SK-N-SH treated with all-trans-retinoic acid at 6 μM for 48 hours (cell line): ENCODE data around the gene FPR3.

Experiments
- ATAC-seq: fragments of 200-7000 bp; cut with Tn5 transposase; 3 replicates; pipeline ENCODE4 v1.9.1; 2020; ENCODE audit warnings: mild to moderate bottlenecking, moderate library complexity
- ARNTL ChIP-seq: fragments of 450-650 bp; formaldehyde crosslinking; IDR thresholded peaks from 2 replicates; pipeline ENCODE4 v1.5.0; 2020; ENCODE audit warnings: low read depth, mild to moderate bottlenecking, moderate library complexity, borderline replicate concordance
- BACH2 ChIP-seq: fragments of 250-450 bp; sonication (Bioruptor Pico); IDR thresholded peaks from 2 replicates; pipeline ENCODE4 v1.9.0; 2021; ENCODE audit warnings: mild to moderate bottlenecking, borderline replicate concordance
- CREB5 ChIP-seq: fragments of 250-450 bp; sonication (Bioruptor Pico); IDR thresholded peaks from 2 replicates; pipeline ENCODE4 v1.5.1; 2020; ENCODE audit warnings: low read depth, mild to moderate bottlenecking, moderate library complexity
- CSDC2 ChIP-seq: fragments of 250-450 bp; sonication (Bioruptor Pico); IDR thresholded peaks from 2 replicates; pipeline ENCODE4 v1.5.0; 2020; ENCODE audit warnings: mild to moderate bottlenecking, moderate library complexity
- CSRNP3 ChIP-seq: fragments of 250-450 bp; sonication (Bioruptor Pico); IDR thresholded peaks from 2 replicates; pipeline ENCODE4 v1.5.1; 2021; ENCODE audit warnings: mild to moderate bottlenecking, moderate library complexity
- ESRRG ChIP-seq: fragments of 250-450 bp; sonication (Bioruptor Pico); IDR thresholded peaks from 2 replicates; pipeline ENCODE4 v1.6.1; 2021; ENCODE audit warnings: mild to moderate bottlenecking
- GLIS3 ChIP-seq: fragments of 250-450 bp; sonication (Bioruptor Pico); IDR thresholded peaks from 2 replicates; pipeline ENCODE4 v1.5.0; 2020; ENCODE audit warnings: mild to moderate bottlenecking, moderate library complexity
- ISL1 ChIP-seq: fragments of 250-450 bp; sonication (Bioruptor Pico); IDR thresholded peaks from 2 replicates; pipeline ENCODE4 v2.1.2; 2022; ENCODE audit warnings: mild to moderate bottlenecking, moderate library complexity
- OSR1 ChIP-seq: fragments of 250-450 bp; sonication (Bioruptor Pico); IDR thresholded peaks from 2 replicates; pipeline ENCODE4 v1.8.0; 2022; ENCODE audit warnings: moderate library complexity, mild to moderate bottlenecking, inconsistent platforms
- PATZ1 ChIP-seq: fragments of 250-450 bp; sonication (Bioruptor Pico); IDR thresholded peaks from 2 replicates; pipeline ENCODE4 v1.8.0; 2020; ENCODE audit warnings: mild to moderate bottlenecking, moderate library complexity, borderline replicate concordance
- POU6F1 ChIP-seq: fragments of 250-450 bp; sonication (Bioruptor Pico); IDR thresholded peaks from 2 replicates; pipeline ENCODE4 v1.8.0; 2021; ENCODE audit warnings: low read depth, mild to moderate bottlenecking, moderate library complexity, borderline replicate concordance
- RARB ChIP-seq: fragments of 250-450 bp; sonication (Bioruptor Pico); IDR thresholded peaks from 2 replicates; pipeline ENCODE4 v1.8.0; 2021; ENCODE audit warnings: mild to moderate bottlenecking, moderate library complexity
- SNAI2 ChIP-seq: fragments of 250-450 bp; sonication (Bioruptor Pico); IDR thresholded peaks from 2 replicates; pipeline ENCODE4 v1.5.0; 2020; ENCODE audit warnings: mild to moderate bottlenecking, moderate library complexity
- TCF4 ChIP-seq: fragments of 250-450 bp; sonication (Bioruptor Pico); IDR thresholded peaks from 2 replicates; pipeline ENCODE4 v1.8.0; 2021; ENCODE audit warnings: mild to moderate bottlenecking, moderate library complexity, borderline replicate concordance
- TOX ChIP-seq: fragments of 250-450 bp; sonication (Bioruptor Pico); IDR thresholded peaks from 2 replicates; pipeline ENCODE4 v1.8.0; 2021; ENCODE audit warnings: mild to moderate bottlenecking, moderate library complexity, borderline replicate concordance
- TSHZ2 ChIP-seq: fragments of 250-450 bp; sonication (Bioruptor Pico); IDR thresholded peaks from 2 replicates; pipeline ENCODE4 v1.5.0; 2020; ENCODE audit warnings: mild to moderate bottlenecking, moderate library complexity
- ZFP3 ChIP-seq: fragments of 250-450 bp; sonication (Bioruptor Pico); IDR thresholded peaks from 2 replicates; pipeline ENCODE4 v1.5.0; 2020; ENCODE audit warnings: mild to moderate bottlenecking, moderate library complexity
- ZFP30 ChIP-seq: fragments of 450-650 bp; formaldehyde crosslinking; IDR thresholded peaks from 2 replicates; pipeline ENCODE4 v1.5.0; 2022; ENCODE audit warnings: mild to moderate bottlenecking, moderate library complexity
- ZNF565 ChIP-seq: fragments of 450-650 bp; formaldehyde crosslinking; conservative IDR thresholded peaks from 2 replicates; pipeline ENCODE4 v1.5.0; 2020; ENCODE audit warnings: low read depth, mild to moderate bottlenecking, moderate library complexity
- ZNF70 ChIP-seq: fragments of 450-650 bp; formaldehyde crosslinking; IDR thresholded peaks from 2 replicates; pipeline ENCODE4 v1.5.0; 2020; ENCODE audit warnings: mild to moderate bottlenecking, moderate library complexity
- ZNF8 ChIP-seq: fragments of 450-650 bp; formaldehyde crosslinking; IDR thresholded peaks from 2 replicates; pipeline ENCODE4 v1.5.0; 2020; ENCODE audit warnings: mild to moderate bottlenecking, moderate library complexity

The FPR3 gene

GRCh38 chr19:51794885-51795490, at the start of gene FPR3:
Gene FPR3 (plus strand): TSS chr19:51795157. CDS start chr19:51823749, 28,592 bp downstream.
- no peak for ATAC-seq
- no peak for TF ChIP-seq TCF4
- no peak for TF ChIP-seq ZNF8 (CRISPR knock-in tag)
- no peak for TF ChIP-seq TSHZ2 (CRISPR knock-in tag)
- TF ChIP-seq CSDC2 (CRISPR knock-in tag): no peak
- no peak for TF ChIP-seq POU6F1 (CRISPR knock-in tag)
- TF ChIP-seq OSR1 (CRISPR knock-in tag): no peak
- no peak for TF ChIP-seq PATZ1 (CRISPR knock-in tag)
- no peak for TF ChIP-seq ISL1 (CRISPR knock-in tag)
- TF ChIP-seq CREB5 (CRISPR knock-in tag): no peak
- TF ChIP-seq ZFP3 (CRISPR knock-in tag): no peak
- no peak for TF ChIP-seq ZNF70 (CRISPR knock-in tag)
- no peak for TF ChIP-seq ZFP30 (CRISPR knock-in tag)
- TF ChIP-seq GLIS3 (CRISPR knock-in tag): no peak
- no peak for TF ChIP-seq RARB
- no peak for TF ChIP-seq ARNTL (CRISPR knock-in tag)
- TF ChIP-seq CSRNP3 (CRISPR knock-in tag): no peak
- TF ChIP-seq BACH2 (CRISPR knock-in tag): no peak
- TF ChIP-seq ESRRG (CRISPR knock-in tag): no peak
- TF ChIP-seq ZNF565 (CRISPR knock-in tag): no peak

- TF ChIP-seq SNAI2 (CRISPR knock-in tag) (no peak), ZNF565 (CRISPR knock-in tag) (no peak), RARB (no peak), ESRRG (CRISPR knock-in tag) (no peak), ISL1 (CRISPR knock-in tag) (no peak), PATZ1 (CRISPR knock-in tag) (no peak), TOX (CRISPR knock-in tag) (no peak), OSR1 (CRISPR knock-in tag) (no peak), ARNTL (CRISPR knock-in tag) (no peak), TSHZ2 (CRISPR knock-in tag) (no peak), POU6F1 (CRISPR knock-in tag) (no peak), BACH2 (CRISPR knock-in tag) (no peak), CSDC2 (CRISPR knock-in tag) (no peak), GLIS3 (CRISPR knock-in tag) (no peak), ZFP30 (CRISPR knock-in tag) (no peak)
- no peak for ATAC-seq
Observed at GRCh38 chr19:51746731-51747130, 48.2 kb upstream of the FPR3 start.
